Measurements from ENCODE around the gene NOP14.

NOP14 gene

DNA sequence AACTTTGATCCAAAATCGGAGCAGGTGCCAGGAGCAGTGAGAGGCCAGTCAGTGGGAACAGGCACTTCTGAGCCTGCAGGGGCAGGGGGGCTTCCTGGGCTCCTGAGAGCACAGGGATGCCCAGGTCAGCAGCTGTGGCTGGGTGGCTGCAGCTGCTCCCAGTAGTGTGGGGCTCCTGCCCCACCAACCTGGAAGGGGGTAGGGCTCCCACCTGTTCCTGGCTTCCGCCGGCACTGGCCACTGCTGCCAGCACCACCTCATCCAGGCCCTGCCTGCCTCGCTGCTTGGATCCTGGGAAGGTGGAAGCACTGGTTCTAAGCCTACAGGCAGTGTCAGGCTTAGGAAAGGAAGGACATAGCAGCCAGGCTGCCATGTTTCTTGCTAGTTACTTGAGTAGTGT is 18.8 kb upstream of the NOP14 start:
- no peaks in the 10 kb centered on the region for H3K36me3 ChIP-seq (ENCODE audit: control insufficient read depth, insufficient read depth, low read length)
- DNase-seq (ENCODE audit: extremely low read depth, insufficient read length), result no peak
- H3K27me3 ChIP-seq (replicated peaks; ENCODE audit: control insufficient read depth, insufficient read depth, low read length), result no peaks in the 10 kb centered on the region
- TF ChIP-seq, protein P1, sequence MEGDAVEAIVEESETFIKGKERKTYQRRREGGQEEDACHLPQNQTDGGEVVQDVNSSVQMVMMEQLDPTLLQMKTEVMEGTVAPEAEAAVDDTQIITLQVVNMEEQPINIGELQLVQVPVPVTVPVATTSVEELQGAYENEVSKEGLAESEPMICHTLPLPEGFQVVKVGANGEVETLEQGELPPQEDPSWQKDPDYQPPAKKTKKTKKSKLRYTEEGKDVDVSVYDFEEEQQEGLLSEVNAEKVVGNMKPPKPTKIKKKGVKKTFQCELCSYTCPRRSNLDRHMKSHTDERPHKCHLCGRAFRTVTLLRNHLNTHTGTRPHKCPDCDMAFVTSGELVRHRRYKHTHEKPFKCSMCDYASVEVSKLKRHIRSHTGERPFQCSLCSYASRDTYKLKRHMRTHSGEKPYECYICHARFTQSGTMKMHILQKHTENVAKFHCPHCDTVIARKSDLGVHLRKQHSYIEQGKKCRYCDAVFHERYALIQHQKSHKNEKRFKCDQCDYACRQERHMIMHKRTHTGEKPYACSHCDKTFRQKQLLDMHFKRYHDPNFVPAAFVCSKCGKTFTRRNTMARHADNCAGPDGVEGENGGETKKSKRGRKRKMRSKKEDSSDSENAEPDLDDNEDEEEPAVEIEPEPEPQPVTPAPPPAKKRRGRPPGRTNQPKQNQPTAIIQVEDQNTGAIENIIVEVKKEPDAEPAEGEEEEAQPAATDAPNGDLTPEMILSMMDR (IDR thresholded peaks at IDR 0.05; ENCODE audit: insufficient read depth, low read length, poor library complexity, severe bottlenecking), result no peak
- no peak overlapping the region for H3K4me3 ChIP-seq (replicated peaks; ENCODE audit: low read depth, low read length)

DNA sequence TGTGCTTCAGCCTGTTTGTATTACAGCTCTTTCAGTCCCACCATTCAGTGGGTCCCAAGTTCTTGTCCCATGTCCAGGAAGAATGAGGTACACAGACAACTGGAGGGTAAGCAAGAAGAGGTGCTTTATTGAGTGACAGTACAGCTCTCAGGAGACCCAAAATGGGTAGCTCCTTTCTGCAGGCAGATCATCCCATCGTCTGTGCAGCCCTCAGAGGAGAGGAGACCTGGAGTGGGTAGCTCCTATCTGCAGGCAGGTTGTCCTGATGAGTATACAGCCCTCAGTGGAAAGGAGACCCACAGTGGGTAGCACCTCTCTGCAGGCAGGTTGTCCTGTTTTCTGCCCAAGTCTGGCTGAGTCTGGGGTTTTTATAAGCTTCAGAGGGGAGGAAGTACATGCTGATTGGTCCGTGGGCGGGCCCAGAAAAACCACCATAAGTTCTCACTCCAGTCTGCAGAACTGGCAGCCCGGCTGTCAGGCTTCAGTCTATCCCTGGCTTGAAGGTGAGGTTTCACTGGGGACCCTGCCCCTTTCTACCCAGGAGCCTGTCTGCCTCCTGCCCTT is 18.1 kb upstream of the NOP14 start:
- no peak for DNase-seq (ENCODE audit: extremely low read depth, insufficient read length)
- Histone ChIP-seq H3K4me3 (replicated peaks; ENCODE audit: low read depth, low read length) (no peak overlapping the region), H3K36me3 (ENCODE audit: control insufficient read depth, insufficient read depth, low read length) (no peaks in the 10 kb centered on the region), H3K27me3 (replicated peaks; ENCODE audit: control insufficient read depth, insufficient read depth, low read length) (no peaks in the 10 kb centered on the region)
- TF ChIP-seq, protein P1 (IDR thresholded peaks at IDR 0.05; ENCODE audit: insufficient read depth, low read length, poor library complexity, severe bottlenecking), result no peak

- no peak for DNase-seq (ENCODE audit: extremely low read depth, insufficient read length)
- no peaks in the 10 kb centered on the region for H3K36me3 ChIP-seq (ENCODE audit: control insufficient read depth, insufficient read depth, low read length)
- TF ChIP-seq, protein P1 (IDR thresholded peaks at IDR 0.05; ENCODE audit: insufficient read depth, low read length, poor library complexity, severe bottlenecking), result no peak
- H3K27me3 ChIP-seq (replicated peaks; ENCODE audit: control insufficient read depth, insufficient read depth, low read length), result no peaks in the 10 kb centered on the region
- H3K4me3 ChIP-seq (replicated peaks; ENCODE audit: low read depth, low read length), result no peak overlapping the region
Measured at GRCh38 chr4:2977211-2978088, 14.2 kb upstream of the NOP14 start.

GRCh38 chr4:2971275-2971674 is 8.1 kb upstream of the NOP14 start:
- H3K4me3 ChIP-seq (replicated peaks; ENCODE audit: low read depth, low read length), result no peak overlapping the region
- TF ChIP-seq, protein P1 (IDR thresholded peaks at IDR 0.05; ENCODE audit: insufficient read depth, low read length, poor library complexity, severe bottlenecking), result no peak
- no peaks in the 10 kb centered on the region for H3K27me3 ChIP-seq (replicated peaks; ENCODE audit: control insufficient read depth, insufficient read depth, low read length)
- DNase-seq (ENCODE audit: extremely low read depth, insufficient read length), result no peak
- no peaks in the 10 kb centered on the region for H3K36me3 ChIP-seq (ENCODE audit: control insufficient read depth, insufficient read depth, low read length)

- no peaks in the 10 kb centered on the region for H3K27me3 ChIP-seq (replicated peaks; ENCODE audit: control insufficient read depth, insufficient read depth, low read length)
- H3K4me3 ChIP-seq (replicated peaks; ENCODE audit: low read depth, low read length), result no peak overlapping the region
- H3K36me3 ChIP-seq (ENCODE audit: control insufficient read depth, insufficient read depth, low read length), result no peaks in the 10 kb centered on the region
- DNase-seq (ENCODE audit: extremely low read depth, insufficient read length), result no peak
- TF ChIP-seq, protein P1 (IDR thresholded peaks at IDR 0.05; ENCODE audit: insufficient read depth, low read length, poor library complexity, severe bottlenecking), result no peak
Measured at GRCh38 chr4:2968381-2968780, 5.2 kb upstream of the NOP14 start.

Data from GM06990 (cell line).